ENCODE data around the gene FREM2. TPM values are rescaled to one million over a fixed set of nuclear protein-coding genes. Genes with fewer than 3 reads are reported as not detected.

FREM2 gene
- total RNA-seq, 1 donor from 2014 or later, result 2.8 TPM

GRCh38 chr13:38888309-38888708, 201.4 kb downstream of the FREM2 start:
- peak; percentile 73 for DNase-seq (ENCODE audit: low read depth)
- Mint-ChIP-seq H3K36me3 (ENCODE audit: low read depth, unreplicated experiment) (no peaks in the 10 kb centered on the region), H3K27ac (ENCODE audit: unreplicated experiment) (peak overlapping the region; percentile 27), H3K9me3 (ENCODE audit: unreplicated experiment) (peaks cover 5% of the 10 kb centered on the region), H3K4me1 (ENCODE audit: low read depth, unreplicated experiment) (peaks cover 31% of the 10 kb centered on the region), H3K27me3 (ENCODE audit: low read depth, unreplicated experiment) (no peaks in the 10 kb centered on the region), H3K4me3 (ENCODE audit: unreplicated experiment) (no peak overlapping the region)
- FAIRE-seq, result no peak
- peaks cover 4% of the 10 kb centered on the region for H3K9me3 ChIP-seq (ENCODE audit: insufficient read depth, low read depth, low read length)
- no peak overlapping the region for H3K4me3 ChIP-seq (ENCODE audit: insufficient read depth, low read depth, low read length)
- no peaks in the 10 kb centered on the region for H3K27me3 ChIP-seq (ENCODE audit: insufficient read depth, low read length)
- no peak overlapping the region for H3K9ac ChIP-seq (ENCODE audit: low read length)
- TF ChIP-seq CTCF (IDR thresholded peaks at IDR 0.05; ENCODE audit: insufficient read depth, low read depth, low read length) (no peak), EZH2 (IDR thresholded peaks at IDR 0.05; ENCODE audit: insufficient read depth, low read length) (no peak)
- H3K4me2 ChIP-seq (ENCODE audit: low read length), result peak overlapping the region; percentile 32
- no peak overlapping the region for H2AFZ ChIP-seq (ENCODE audit: low read depth, low read length)
- no peaks in the 10 kb centered on the region for H4K20me1 ChIP-seq (ENCODE audit: insufficient read depth, low read length)
- peak overlapping the region; percentile 0 for H3K27ac ChIP-seq (ENCODE audit: low read depth, low read length)
- no peaks in the 10 kb centered on the region for H3K36me3 ChIP-seq (ENCODE audit: insufficient read depth, low read length)
- H3K4me1 ChIP-seq (ENCODE audit: insufficient read depth, low read length), result peaks cover 16% of the 10 kb centered on the region
- no peaks in the 10 kb centered on the region for H3K79me2 ChIP-seq (ENCODE audit: insufficient read depth, low read length)

GRCh38 chr13:38895075-38895474, 208.2 kb downstream of the FREM2 start:
- H3K27me3 Mint-ChIP-seq (ENCODE audit: low read depth, unreplicated experiment), result no peaks in the 10 kb centered on the region
- DNase-seq (ENCODE audit: low read depth), result no peak
- Histone ChIP-seq H3K36me3 (ENCODE audit: insufficient read depth, low read length) (no peaks in the 10 kb centered on the region), H4K20me1 (ENCODE audit: insufficient read depth, low read length) (no peaks in the 10 kb centered on the region), H3K27me3 (ENCODE audit: insufficient read depth, low read length) (no peaks in the 10 kb centered on the region), H3K27ac (ENCODE audit: low read depth, low read length) (no peak overlapping the region), H3K9ac (ENCODE audit: low read length) (no peak overlapping the region), H2AFZ (ENCODE audit: low read depth, low read length) (no peak overlapping the region), H3K79me2 (ENCODE audit: insufficient read depth, low read length) (no peaks in the 10 kb centered on the region), H3K4me1 (ENCODE audit: insufficient read depth, low read length) (no peaks in the 10 kb centered on the region), H3K9me3 (ENCODE audit: insufficient read depth, low read depth, low read length) (peaks cover 4% of the 10 kb centered on the region), H3K4me3 (ENCODE audit: insufficient read depth, low read depth, low read length) (no peak overlapping the region), H3K4me2 (ENCODE audit: low read length) (no peak overlapping the region)
- H3K9me3 Mint-ChIP-seq (ENCODE audit: unreplicated experiment), result peaks cover 5% of the 10 kb centered on the region
- FAIRE-seq, result no peak
- H3K27ac Mint-ChIP-seq (ENCODE audit: unreplicated experiment), result no peak overlapping the region
- TF ChIP-seq EZH2 (IDR thresholded peaks at IDR 0.05; ENCODE audit: insufficient read depth, low read length) (no peak), CTCF (IDR thresholded peaks at IDR 0.05; ENCODE audit: insufficient read depth, low read depth, low read length) (no peak)
- no peak overlapping the region for H3K4me3 Mint-ChIP-seq (ENCODE audit: unreplicated experiment)
- peaks cover 3% of the 10 kb centered on the region for H3K4me1 Mint-ChIP-seq (ENCODE audit: low read depth, unreplicated experiment)
- no peaks in the 10 kb centered on the region for H3K36me3 Mint-ChIP-seq (ENCODE audit: low read depth, unreplicated experiment)

GRCh38 chr13:38897521-38897920, 210.6 kb downstream of the FREM2 start:
- Mint-ChIP-seq H3K9me3 (ENCODE audit: unreplicated experiment) (peaks cover 5% of the 10 kb centered on the region), H3K4me3 (ENCODE audit: unreplicated experiment) (no peak overlapping the region), H3K36me3 (ENCODE audit: low read depth, unreplicated experiment) (no peaks in the 10 kb centered on the region), H3K27ac (ENCODE audit: unreplicated experiment) (no peak overlapping the region), H3K4me1 (ENCODE audit: low read depth, unreplicated experiment) (no peaks in the 10 kb centered on the region), H3K27me3 (ENCODE audit: low read depth, unreplicated experiment) (no peaks in the 10 kb centered on the region)
- TF ChIP-seq EZH2 (IDR thresholded peaks at IDR 0.05; ENCODE audit: insufficient read depth, low read length) (no peak), CTCF (IDR thresholded peaks at IDR 0.05; ENCODE audit: insufficient read depth, low read depth, low read length) (no peak)
- peaks cover 3% of the 10 kb centered on the region for H3K9me3 ChIP-seq (ENCODE audit: insufficient read depth, low read depth, low read length)
- H3K4me1 ChIP-seq (ENCODE audit: insufficient read depth, low read length), result no peaks in the 10 kb centered on the region
- H3K79me2 ChIP-seq (ENCODE audit: insufficient read depth, low read length), result no peaks in the 10 kb centered on the region
- DNase-seq (ENCODE audit: low read depth) (no peak), FAIRE-seq (no peak)
- H3K4me3 ChIP-seq (ENCODE audit: insufficient read depth, low read depth, low read length), result no peak overlapping the region
- H2AFZ ChIP-seq (ENCODE audit: low read depth, low read length), result no peak overlapping the region
- H3K27me3 ChIP-seq (ENCODE audit: insufficient read depth, low read length), result no peaks in the 10 kb centered on the region
- H3K27ac ChIP-seq (ENCODE audit: low read depth, low read length), result no peak overlapping the region
- no peaks in the 10 kb centered on the region for H4K20me1 ChIP-seq (ENCODE audit: insufficient read depth, low read length)
- H3K4me2 ChIP-seq (ENCODE audit: low read length), result no peak overlapping the region
- H3K9ac ChIP-seq (ENCODE audit: low read length), result no peak overlapping the region
- no peaks in the 10 kb centered on the region for H3K36me3 ChIP-seq (ENCODE audit: insufficient read depth, low read length)

Data from astrocyte (in vitro differentiated cells and primary cell).